Measurements from ENCODE around the gene CENPF. TPM values are rescaled to one million over a fixed set of nuclear protein-coding genes. Genes with fewer than 3 reads are reported as not detected.
A peak's percentile ranks its signal among the peaks of the same experiment; 100 is the strongest.

CENPF gene
- total and polyA plus RNA-seq, 8 donors: 0.15 to 43.2 (median 6.8) TPM

DNA sequence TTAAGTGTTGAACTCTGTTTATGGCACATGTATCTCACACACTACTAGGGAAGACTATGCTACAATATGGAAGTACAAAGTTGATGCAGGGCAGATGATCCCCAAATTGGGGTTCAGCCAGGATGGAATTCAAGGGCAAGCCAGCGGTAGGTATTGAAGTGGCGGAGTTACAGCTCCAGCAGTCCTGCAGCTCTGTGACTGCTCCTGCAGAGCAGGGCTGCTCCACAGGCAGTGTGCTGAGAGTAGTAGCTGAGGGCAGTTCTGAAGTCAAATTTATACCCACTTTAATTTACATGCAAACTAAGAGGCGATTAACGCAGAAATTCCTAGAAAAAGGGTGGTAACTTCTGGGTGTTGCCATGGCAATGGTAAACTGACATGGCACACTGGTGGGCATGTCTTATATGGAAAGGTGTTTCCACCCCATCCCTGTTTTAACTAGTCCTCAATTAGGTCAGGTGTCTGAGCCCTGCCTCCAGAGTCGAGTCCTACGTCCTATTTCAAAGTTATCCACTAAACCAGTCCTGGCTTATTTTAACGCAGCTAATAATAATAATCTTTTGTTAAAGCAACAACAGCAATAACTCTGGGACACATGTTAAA lies 20.6 kb upstream of the CENPF start:
- intact Hi-C loops (cut with DNase I; ENCODE audit: low total_unique reads): loop anchor here (10.0 kb wide), 1 partner anchor 308 kb away; no protein-coding TSS in a partner anchor
- TF ChIP-seq POLR2AphosphoS5 (IDR thresholded peaks at IDR 0.05) (no peak), EP300 (IDR thresholded peaks at IDR 0.05) (no peak)
- TF ChIP-seq, protein P1, sequence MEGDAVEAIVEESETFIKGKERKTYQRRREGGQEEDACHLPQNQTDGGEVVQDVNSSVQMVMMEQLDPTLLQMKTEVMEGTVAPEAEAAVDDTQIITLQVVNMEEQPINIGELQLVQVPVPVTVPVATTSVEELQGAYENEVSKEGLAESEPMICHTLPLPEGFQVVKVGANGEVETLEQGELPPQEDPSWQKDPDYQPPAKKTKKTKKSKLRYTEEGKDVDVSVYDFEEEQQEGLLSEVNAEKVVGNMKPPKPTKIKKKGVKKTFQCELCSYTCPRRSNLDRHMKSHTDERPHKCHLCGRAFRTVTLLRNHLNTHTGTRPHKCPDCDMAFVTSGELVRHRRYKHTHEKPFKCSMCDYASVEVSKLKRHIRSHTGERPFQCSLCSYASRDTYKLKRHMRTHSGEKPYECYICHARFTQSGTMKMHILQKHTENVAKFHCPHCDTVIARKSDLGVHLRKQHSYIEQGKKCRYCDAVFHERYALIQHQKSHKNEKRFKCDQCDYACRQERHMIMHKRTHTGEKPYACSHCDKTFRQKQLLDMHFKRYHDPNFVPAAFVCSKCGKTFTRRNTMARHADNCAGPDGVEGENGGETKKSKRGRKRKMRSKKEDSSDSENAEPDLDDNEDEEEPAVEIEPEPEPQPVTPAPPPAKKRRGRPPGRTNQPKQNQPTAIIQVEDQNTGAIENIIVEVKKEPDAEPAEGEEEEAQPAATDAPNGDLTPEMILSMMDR (IDR thresholded peaks at IDR 0.05): no peak
- WGBS, 5 donors: 70 to 77% (median 71%) methylated on average over 7 of the region's 7 CpGs

DNA sequence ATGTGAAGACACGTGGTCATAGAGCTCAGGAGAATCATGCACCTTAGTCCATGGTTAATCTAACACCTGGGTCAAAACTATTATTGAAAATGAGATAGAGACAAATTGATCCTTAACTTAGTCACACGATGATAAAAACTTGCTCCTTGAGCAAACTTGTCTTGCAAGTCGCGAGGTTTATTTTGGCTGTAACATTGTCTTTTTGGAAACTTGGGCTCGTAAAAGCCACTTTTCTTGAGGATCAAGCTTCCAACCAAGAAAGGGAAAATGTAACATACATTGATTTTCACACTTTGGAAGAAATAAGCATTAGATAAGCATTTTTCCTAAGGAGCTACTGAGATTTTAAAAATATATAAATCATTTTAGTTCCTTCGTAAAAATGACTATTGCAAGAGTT lies 19.9 kb upstream of the CENPF start:
- no peak for DNase-seq
- no peak overlapping the region for H3K4me3 ChIP-seq
- H3K4me1 ChIP-seq: peaks cover 0 to 9% (median 0%) of the 10 kb centered on the region in 4 donors
- no peaks in the 10 kb centered on the region for H3K27me3 ChIP-seq
- intact Hi-C loops (cut with DNase I; ENCODE audit: low total_unique reads): loop anchor here (10.0 kb wide), 1 partner anchor 308 kb away; no protein-coding TSS in a partner anchor
- H3K36me3 ChIP-seq: no peaks in the 10 kb centered on the region
- H3K9me3 ChIP-seq: no peaks in the 10 kb centered on the region
- TF ChIP-seq EP300 (IDR thresholded peaks at IDR 0.05): no peak
- TF ChIP-seq POLR2A (IDR thresholded peaks at IDR 0.05): no peak
- TF ChIP-seq, protein P1 (IDR thresholded peaks at IDR 0.05): no peak
- no peak for TF ChIP-seq POLR2AphosphoS5 (IDR thresholded peaks at IDR 0.05)
- WGBS, 5 donors: 47 to 57% (median 50%) methylated on average over 6 of the region's 6 CpGs
- no peak overlapping the region for H3K27ac ChIP-seq

More for the DNA sequence above, 20.6 kb upstream of the CENPF start:
- no peak for DNase-seq
- Histone ChIP-seq H3K36me3 (no peaks in the 10 kb centered on the region), H3K27me3 (no peaks in the 10 kb centered on the region), H3K27ac (no peak overlapping the region), H3K4me3 (no peak overlapping the region), H3K9me3 (peaks cover 0 to under 1% (median 0%) of the 10 kb centered on the region in 4 donors), H3K4me1 (peaks cover 0 to 9% (median 0%) of the 10 kb centered on the region in 4 donors)

DNA sequence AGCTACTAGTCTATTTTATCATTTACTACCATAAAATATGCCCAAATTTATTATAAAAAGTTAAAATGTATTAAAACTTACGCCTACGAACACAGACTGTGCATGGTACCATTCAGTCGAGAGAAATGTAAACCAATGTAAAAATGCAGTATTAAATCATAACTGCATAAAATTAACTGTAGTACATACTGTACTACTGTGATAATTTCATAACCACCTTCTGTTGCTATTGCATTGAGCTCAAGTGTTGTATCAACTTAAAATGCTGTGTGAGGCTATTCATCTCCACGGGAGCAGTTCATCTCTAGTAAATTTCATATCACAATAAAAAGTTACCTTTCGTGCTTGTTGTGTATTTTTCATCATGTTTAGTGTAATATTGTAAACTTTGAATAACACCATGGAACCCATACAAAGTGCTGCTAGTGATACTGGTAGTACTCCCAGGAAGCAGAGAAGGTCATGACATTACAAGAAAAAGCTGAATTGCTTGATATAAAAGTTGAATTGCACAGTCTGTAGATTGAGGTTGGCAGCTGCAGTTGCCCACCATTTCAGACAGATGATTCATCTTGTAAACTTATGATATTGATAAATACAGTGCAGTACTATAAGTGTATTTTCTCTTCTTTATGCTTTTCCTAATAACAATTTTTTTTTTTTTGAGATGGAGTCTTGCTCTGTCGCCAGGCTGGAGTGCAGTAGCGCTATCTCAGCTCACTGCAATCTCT lies 19.0 kb upstream of the CENPF start:
- Histone ChIP-seq H3K36me3 (no peaks in the 10 kb centered on the region), H3K9me3 (no peaks in the 10 kb centered on the region), H3K4me1 (peaks cover 0 to 9% (median 0%) of the 10 kb centered on the region in 4 donors), H3K27ac (no peak overlapping the region), H3K4me3 (no peak overlapping the region), H3K27me3 (no peaks in the 10 kb centered on the region)
- whole genome bisulfite sequencing, 5 donors: 84 to 91% (median 86%) methylated on average over 7 of the region's 7 CpGs
- intact Hi-C loops (cut with DNase I; ENCODE audit: low total_unique reads): loop anchor here (10.0 kb wide), 1 partner anchor 309 kb away; no protein-coding TSS in a partner anchor
- TF ChIP-seq EP300 (IDR thresholded peaks at IDR 0.05) (no peak), POLR2AphosphoS5 (IDR thresholded peaks at IDR 0.05) (no peak), POLR2A (IDR thresholded peaks at IDR 0.05) (no peak)
- TF ChIP-seq, protein P1 (IDR thresholded peaks at IDR 0.05): no peak
- no peak for DNase-seq

DNA sequence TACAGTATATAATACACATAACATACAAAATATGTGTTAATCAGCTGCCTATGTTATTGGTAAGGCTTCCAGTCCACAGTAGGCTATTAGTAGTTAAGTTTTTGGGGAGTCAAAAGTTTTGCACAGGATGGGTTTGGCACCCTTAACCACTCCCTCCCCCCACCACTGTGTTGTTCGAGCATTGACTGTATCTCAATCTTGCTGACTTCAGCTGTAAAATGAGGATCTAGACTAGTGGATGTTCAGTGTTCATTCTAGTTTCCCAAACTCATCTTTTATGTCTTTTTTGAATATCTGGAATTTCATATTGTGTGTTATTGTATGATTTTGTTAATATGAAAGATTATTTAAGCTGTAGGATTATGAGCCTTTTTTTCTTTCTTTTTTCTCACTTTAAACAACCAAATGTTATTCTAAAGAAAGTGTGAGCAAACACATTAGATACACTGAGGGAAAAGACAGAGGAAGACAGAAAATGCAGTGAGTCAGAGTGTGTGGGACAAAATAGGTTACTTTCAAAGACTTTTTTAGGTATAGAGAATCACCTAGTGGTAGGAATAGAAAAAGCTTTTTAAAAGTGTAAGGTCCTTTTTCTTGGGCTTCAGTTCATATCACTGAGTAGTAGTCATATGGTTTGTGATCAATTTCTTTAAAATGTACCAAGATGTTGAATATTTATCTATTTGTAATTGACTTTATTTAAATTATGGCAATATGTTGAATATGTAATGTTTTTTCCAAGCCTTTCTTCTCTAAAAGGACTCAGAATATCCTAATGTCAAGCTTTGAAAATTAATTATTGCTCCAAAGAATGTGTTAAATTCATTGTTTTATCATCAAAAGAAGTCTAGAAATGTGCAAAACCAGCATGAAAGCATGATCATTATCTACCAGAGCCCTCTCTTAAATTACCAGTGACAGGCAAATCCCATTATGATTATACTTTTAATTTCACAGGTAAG lies 17.9 kb upstream of the CENPF start:
- peaks cover 0 to 9% (median 0%) of the 10 kb centered on the region in 4 donors for H3K4me1 ChIP-seq
- H3K36me3 ChIP-seq: no peaks in the 10 kb centered on the region
- H3K27me3 ChIP-seq: no peaks in the 10 kb centered on the region
- H3K9me3 ChIP-seq: no peaks in the 10 kb centered on the region
- TF ChIP-seq, protein P1 (IDR thresholded peaks at IDR 0.05): peak in 5 of 7 experiments; percentile 48 to 81 (median 63)
- TF ChIP-seq EP300 (IDR thresholded peaks at IDR 0.05): no peak
- peak in 1 of 2 donors; percentile 52 for DNase-seq
- H3K27ac ChIP-seq: no peak overlapping the region
- no peak overlapping the region for H3K4me3 ChIP-seq
- intact Hi-C loops (cut with DNase I; ENCODE audit: low total_unique reads): loop anchor here (5.0 to 10.0 kb wide), 2 partner anchors 253 to 310 kb away; no protein-coding TSS in a partner anchor
- WGBS, 5 donors: 49 to 74% (median 51%) methylated on average over 1 of the region's 1 CpG
